Effector memory CD4-positive, alpha-beta T cell (primary cell): ENCODE measurements around the gene FGD2.
A peak's percentile ranks its signal among the peaks of the same experiment; 100 is the strongest.

Experiments
- DNase-seq, 3 donors: peaks; one replicate each; pipeline ENCODE4 v3.0.0-alpha.2; 2020
- H3K27ac ChIP-seq: 2 replicates; pipeline ENCODE4 v1.7.0; 2013; ENCODE audit warnings: mild to moderate bottlenecking, low read length, moderate library complexity; ENCODE audit not compliant: insufficient read depth, poor library complexity, severe bottlenecking
- H3K27me3 ChIP-seq: replicated peaks from 2 replicates; pipeline ENCODE4 v1.7.0; 2013; ENCODE audit warnings: mild to moderate bottlenecking, low read length; ENCODE audit not compliant: insufficient read depth, control insufficient read depth, poor library complexity, severe bottlenecking
- H3K36me3 ChIP-seq: 2 replicates; pipeline ENCODE4 v1.7.0; 2013; ENCODE audit warnings: mild to moderate bottlenecking, low read length, moderate library complexity; ENCODE audit not compliant: control insufficient read depth, insufficient read depth
- H3K4me1 ChIP-seq: 2 replicates; pipeline ENCODE4 v1.7.0; 2013; ENCODE audit warnings: low read length, mild to moderate bottlenecking; ENCODE audit not compliant: control insufficient read depth, insufficient read depth, poor library complexity, severe bottlenecking
- H3K4me3 ChIP-seq: 2 replicates; pipeline ENCODE4 v1.7.0; 2013; ENCODE audit warnings: low read length, low read depth, mild to moderate bottlenecking; ENCODE audit not compliant: insufficient read depth, poor library complexity, severe bottlenecking
- H3K9me3 ChIP-seq: 2 replicates; pipeline ENCODE4 v1.7.0; 2013; ENCODE audit warnings: mild to moderate bottlenecking, low read length, moderate library complexity; ENCODE audit not compliant: control insufficient read depth

FGD2 gene

GRCh38 chr6:36979347-36979742 lies 26.1 kb upstream of the FGD2 start:
- H3K4me1 ChIP-seq: peaks cover 19% of the 10 kb centered on the region
- no peaks in the 10 kb centered on the region for H3K9me3 ChIP-seq
- DNase-seq: peak in 1 of 3 donors; percentile 14
- no peak overlapping the region for H3K27ac ChIP-seq
- H3K36me3 ChIP-seq: peaks cover 44% of the 10 kb centered on the region
- H3K4me3 ChIP-seq: no peak overlapping the region
- no peaks in the 10 kb centered on the region for H3K27me3 ChIP-seq

- peaks cover 36% of the 10 kb centered on the region for H3K36me3 ChIP-seq
- no peaks in the 10 kb centered on the region for H3K27me3 ChIP-seq
- no peak overlapping the region for H3K4me3 ChIP-seq
- no peak for DNase-seq
- H3K27ac ChIP-seq: no peak overlapping the region
- H3K4me1 ChIP-seq: peaks cover 25% of the 10 kb centered on the region
- no peaks in the 10 kb centered on the region for H3K9me3 ChIP-seq
Observed at GRCh38 chr6:36980129-36980528, 25.3 kb upstream of the FGD2 start.

- Histone ChIP-seq H3K4me3 (no peak overlapping the region), H3K36me3 (peaks cover 29% of the 10 kb centered on the region), H3K4me1 (peaks cover 28% of the 10 kb centered on the region), H3K9me3 (no peaks in the 10 kb centered on the region), H3K27ac (no peak overlapping the region), H3K27me3 (no peaks in the 10 kb centered on the region)
- DNase-seq: no peak
Observed at GRCh38 chr6:36980876-36981619, 24.4 kb upstream of the FGD2 start.

- Histone ChIP-seq H3K27me3 (no peaks in the 10 kb centered on the region), H3K9me3 (no peaks in the 10 kb centered on the region), H3K27ac (peak overlapping the region; percentile 96), H3K4me3 (no peak overlapping the region), H3K36me3 (peaks cover 4% of the 10 kb centered on the region), H3K4me1 (peaks cover 34% of the 10 kb centered on the region)
- no peak for DNase-seq
Observed at GRCh38 chr6:36983538-36983937, 21.9 kb upstream of the FGD2 start.

GRCh38 chr6:36984581-36985416 lies 20.7 kb upstream of the FGD2 start:
- peak; percentile 46 to 60 (median 50) for DNase-seq
- peaks cover 34% of the 10 kb centered on the region for H3K4me1 ChIP-seq
- H3K9me3 ChIP-seq: no peaks in the 10 kb centered on the region
- peak overlapping the region; percentile 95 for H3K4me3 ChIP-seq
- peak overlapping the region; percentile 96 for H3K27ac ChIP-seq
- no peaks in the 10 kb centered on the region for H3K27me3 ChIP-seq
- H3K36me3 ChIP-seq: peaks cover 2% of the 10 kb centered on the region

- H3K9me3 ChIP-seq: no peaks in the 10 kb centered on the region
- no peak for DNase-seq
Observed at GRCh38 chr6:36985417-36985807, 20.0 kb upstream of the FGD2 start.

GRCh38 chr6:36985808-36986703 lies 19.4 kb upstream of the FGD2 start, which contains the start of gene MTCH1:
MTCH1 (minus strand) TSS chr6:36986196; CDS start chr6:36986173, 23 bp downstream.
- H3K9me3 ChIP-seq: no peaks in the 10 kb centered on the region
- peak within 1 kb of the TSS; percentile 96 for H3K27ac ChIP-seq
- peak within 1 kb of the TSS; percentile 95 for H3K4me3 ChIP-seq
- no peaks in the 10 kb centered on the region for H3K27me3 ChIP-seq
- peaks cover 2% of the 10 kb centered on the region for H3K36me3 ChIP-seq
- DNase-seq: peak; percentile 81 to 85 (median 83)
- peaks cover 34% of the 10 kb centered on the region for H3K4me1 ChIP-seq

More at GRCh38 chr6:36985417-36985807, 20.0 kb upstream of the FGD2 start:
- Histone ChIP-seq H3K36me3 (peaks cover 2% of the 10 kb centered on the region), H3K27me3 (no peaks in the 10 kb centered on the region), H3K4me3 (peak overlapping the region; percentile 95), H3K27ac (peak overlapping the region; percentile 96), H3K4me1 (peaks cover 34% of the 10 kb centered on the region)

GRCh38 chr6:36986704-36987047 lies 18.8 kb upstream of the FGD2 start:
- DNase-seq: no peak
- Histone ChIP-seq H3K4me1 (peaks cover 34% of the 10 kb centered on the region), H3K4me3 (peak overlapping the region; percentile 95), H3K36me3 (peaks cover 2% of the 10 kb centered on the region), H3K27me3 (no peaks in the 10 kb centered on the region), H3K27ac (peak overlapping the region; percentile 96), H3K9me3 (no peaks in the 10 kb centered on the region)

GRCh38 chr6:36989264-36989663 lies 16.2 kb upstream of the FGD2 start:
- H3K27me3 ChIP-seq: no peaks in the 10 kb centered on the region
- DNase-seq: no peak

More at GRCh38 chr6:36989264-36989663, 16.2 kb upstream of the FGD2 start:
- H3K27ac ChIP-seq: no peak overlapping the region
- peaks cover 2% of the 10 kb centered on the region for H3K36me3 ChIP-seq
- no peaks in the 10 kb centered on the region for H3K9me3 ChIP-seq
- H3K4me1 ChIP-seq: peaks cover 16% of the 10 kb centered on the region
- H3K4me3 ChIP-seq: no peak overlapping the region
